ENCODE results near the gene PRIM1. TPM values are rescaled to one million over a fixed set of nuclear protein-coding genes. Genes with fewer than 3 reads are reported as not detected.

Gene PRIM1
- total RNA-seq, 1 donor = 5.8 TPM

DNA sequence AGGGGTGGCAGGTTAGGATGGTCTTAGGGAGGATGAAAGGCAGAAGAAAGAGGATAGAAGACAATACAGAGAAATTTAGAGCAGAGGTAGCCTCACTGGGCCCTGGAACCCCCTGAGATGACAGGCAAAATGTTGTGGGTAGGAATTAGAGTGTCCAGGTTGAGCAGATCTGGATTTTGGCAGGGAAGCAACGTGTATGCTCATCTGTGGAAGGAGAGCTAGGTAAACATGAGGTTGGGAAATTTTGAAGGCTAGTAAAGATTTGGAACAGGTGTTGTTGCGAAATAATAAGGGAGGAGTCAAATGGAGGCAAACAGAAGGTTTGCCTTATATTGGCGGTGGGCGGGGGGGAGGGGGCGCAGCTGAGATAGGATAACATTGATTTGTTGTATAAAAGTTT lies 16.3 kb upstream of the PRIM1 start:
- no peaks in the 10 kb centered on the region for H3K27me3 ChIP-seq (ENCODE audit: insufficient read depth, low read length)
- H3K9me3 ChIP-seq (ENCODE audit: low read depth, low read length) = no peaks in the 10 kb centered on the region
- no peaks in the 10 kb centered on the region for H3K79me2 ChIP-seq (ENCODE audit: insufficient read depth, low read length)
- no peak overlapping the region for H2AFZ ChIP-seq (ENCODE audit: low read length)
- H3K4me1 ChIP-seq (ENCODE audit: insufficient read depth, low read length) = peaks cover 6% of the 10 kb centered on the region
- no peaks in the 10 kb centered on the region for H3K36me3 ChIP-seq (ENCODE audit: insufficient read depth, low read length)
- H3K4me3 ChIP-seq (ENCODE audit: insufficient read depth, low read length) = no peak overlapping the region
- H4K20me1 ChIP-seq (ENCODE audit: insufficient read depth, low read length) = no peaks in the 10 kb centered on the region
- no peak for DNase-seq (ENCODE audit: insufficient read length, low spot score, missing footprints)
- TF ChIP-seq, protein P1, sequence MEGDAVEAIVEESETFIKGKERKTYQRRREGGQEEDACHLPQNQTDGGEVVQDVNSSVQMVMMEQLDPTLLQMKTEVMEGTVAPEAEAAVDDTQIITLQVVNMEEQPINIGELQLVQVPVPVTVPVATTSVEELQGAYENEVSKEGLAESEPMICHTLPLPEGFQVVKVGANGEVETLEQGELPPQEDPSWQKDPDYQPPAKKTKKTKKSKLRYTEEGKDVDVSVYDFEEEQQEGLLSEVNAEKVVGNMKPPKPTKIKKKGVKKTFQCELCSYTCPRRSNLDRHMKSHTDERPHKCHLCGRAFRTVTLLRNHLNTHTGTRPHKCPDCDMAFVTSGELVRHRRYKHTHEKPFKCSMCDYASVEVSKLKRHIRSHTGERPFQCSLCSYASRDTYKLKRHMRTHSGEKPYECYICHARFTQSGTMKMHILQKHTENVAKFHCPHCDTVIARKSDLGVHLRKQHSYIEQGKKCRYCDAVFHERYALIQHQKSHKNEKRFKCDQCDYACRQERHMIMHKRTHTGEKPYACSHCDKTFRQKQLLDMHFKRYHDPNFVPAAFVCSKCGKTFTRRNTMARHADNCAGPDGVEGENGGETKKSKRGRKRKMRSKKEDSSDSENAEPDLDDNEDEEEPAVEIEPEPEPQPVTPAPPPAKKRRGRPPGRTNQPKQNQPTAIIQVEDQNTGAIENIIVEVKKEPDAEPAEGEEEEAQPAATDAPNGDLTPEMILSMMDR (IDR thresholded peaks at IDR 0.05; ENCODE audit: extremely low read depth, low read depth, low read length) = no peak
- H3K4me2 ChIP-seq (ENCODE audit: insufficient read depth, low read length) = no peak overlapping the region
- H3K27ac ChIP-seq (ENCODE audit: low read depth, low read length) = no peak overlapping the region

DNA sequence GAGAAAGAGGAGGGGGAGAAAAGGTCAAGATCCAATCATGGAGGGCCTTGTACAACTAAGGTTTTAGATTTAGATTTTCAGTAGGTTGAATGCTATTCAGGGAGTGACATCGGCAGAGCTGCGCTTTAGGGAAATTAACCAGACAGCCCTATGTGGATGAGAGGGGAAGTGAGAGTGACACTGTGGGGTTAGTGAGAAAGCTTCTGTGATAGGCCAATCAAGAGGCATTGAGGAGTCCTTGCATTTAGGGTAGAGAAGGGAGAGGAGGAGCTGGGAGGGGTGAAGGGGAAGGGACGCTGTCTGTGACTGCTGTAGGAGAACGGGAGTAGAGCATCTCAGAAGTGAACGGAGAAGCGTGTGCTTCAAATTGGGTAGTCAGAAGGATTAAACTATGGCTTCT lies 14.4 kb upstream of the PRIM1 start:
- no peak for DNase-seq (ENCODE audit: insufficient read length, low spot score, missing footprints)
- no peaks in the 10 kb centered on the region for H4K20me1 ChIP-seq (ENCODE audit: insufficient read depth, low read length)

DNA sequence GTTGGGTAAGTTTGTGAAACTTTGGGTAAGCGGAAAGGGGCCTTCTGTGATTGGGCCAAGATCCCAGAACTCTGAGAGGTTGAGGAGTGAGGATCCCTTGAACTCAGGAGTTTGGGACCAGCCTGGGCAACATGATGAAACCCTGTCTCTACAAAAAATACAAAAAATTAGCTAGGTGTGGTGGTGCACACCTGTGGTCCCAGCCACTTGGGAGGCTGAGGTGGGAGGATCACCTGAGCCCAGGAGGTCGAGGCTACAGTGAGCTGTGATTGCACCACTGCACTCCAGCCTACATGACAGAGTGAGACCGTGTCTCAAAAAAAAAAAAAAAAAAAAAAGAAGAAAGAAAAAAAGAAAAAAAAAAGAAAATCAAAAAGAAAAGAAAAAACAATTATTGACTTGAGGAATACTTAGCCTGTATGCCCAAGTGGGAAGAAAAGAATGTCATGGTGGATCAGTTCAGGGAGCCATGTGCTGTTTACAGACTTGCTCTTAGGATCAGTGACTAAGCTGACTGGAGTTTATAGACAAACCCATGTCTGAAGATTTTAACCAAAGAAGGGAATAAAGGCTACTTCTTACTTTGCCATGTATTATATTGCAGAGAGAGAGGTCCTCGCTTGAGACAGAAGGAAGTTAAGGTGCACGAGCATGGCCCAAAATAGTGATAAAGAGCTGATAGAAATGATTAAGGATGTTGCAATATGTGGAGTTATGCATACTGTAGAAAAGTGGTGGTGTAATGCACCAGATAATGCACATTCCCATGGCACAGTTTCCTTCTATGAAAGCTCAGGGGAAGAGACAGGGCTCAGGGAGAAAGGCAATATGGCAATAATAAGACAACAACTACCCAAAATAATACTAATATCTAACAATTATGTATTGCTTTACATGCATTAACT lies 11.9 kb upstream of the PRIM1 start:
- DNase-seq (ENCODE audit: insufficient read length, low spot score, missing footprints) = no peak
- H3K4me3 ChIP-seq (ENCODE audit: insufficient read depth, low read length) = no peak overlapping the region
- no peaks in the 10 kb centered on the region for H3K36me3 ChIP-seq (ENCODE audit: insufficient read depth, low read length)
- peak overlapping the region; percentile 35 for H2AFZ ChIP-seq (ENCODE audit: low read length)
- TF ChIP-seq, protein P1 (IDR thresholded peaks at IDR 0.05; ENCODE audit: extremely low read depth, low read depth, low read length) = no peak
- no peaks in the 10 kb centered on the region for H3K27me3 ChIP-seq (ENCODE audit: insufficient read depth, low read length)
- no peaks in the 10 kb centered on the region for H4K20me1 ChIP-seq (ENCODE audit: insufficient read depth, low read length)
- no peak overlapping the region for H3K27ac ChIP-seq (ENCODE audit: low read depth, low read length)
- H3K79me2 ChIP-seq (ENCODE audit: insufficient read depth, low read length) = no peaks in the 10 kb centered on the region
- H3K4me2 ChIP-seq (ENCODE audit: insufficient read depth, low read length) = no peak overlapping the region
- H3K4me1 ChIP-seq (ENCODE audit: insufficient read depth, low read length) = peaks cover 6% of the 10 kb centered on the region
- no peaks in the 10 kb centered on the region for H3K9me3 ChIP-seq (ENCODE audit: low read depth, low read length)

More for the DNA sequence above, 14.4 kb upstream of the PRIM1 start:
- H3K27me3 ChIP-seq (ENCODE audit: insufficient read depth, low read length) = no peaks in the 10 kb centered on the region
- no peak overlapping the region for H3K4me2 ChIP-seq (ENCODE audit: insufficient read depth, low read length)
- H3K4me1 ChIP-seq (ENCODE audit: insufficient read depth, low read length) = peaks cover 6% of the 10 kb centered on the region
- no peak overlapping the region for H3K4me3 ChIP-seq (ENCODE audit: insufficient read depth, low read length)
- TF ChIP-seq, protein P1 (IDR thresholded peaks at IDR 0.05; ENCODE audit: extremely low read depth, low read depth, low read length) = no peak
- no peak overlapping the region for H3K27ac ChIP-seq (ENCODE audit: low read depth, low read length)
- no peaks in the 10 kb centered on the region for H3K36me3 ChIP-seq (ENCODE audit: insufficient read depth, low read length)
- no peaks in the 10 kb centered on the region for H3K79me2 ChIP-seq (ENCODE audit: insufficient read depth, low read length)
- no peak overlapping the region for H2AFZ ChIP-seq (ENCODE audit: low read length)
- no peaks in the 10 kb centered on the region for H3K9me3 ChIP-seq (ENCODE audit: low read depth, low read length)

DNA sequence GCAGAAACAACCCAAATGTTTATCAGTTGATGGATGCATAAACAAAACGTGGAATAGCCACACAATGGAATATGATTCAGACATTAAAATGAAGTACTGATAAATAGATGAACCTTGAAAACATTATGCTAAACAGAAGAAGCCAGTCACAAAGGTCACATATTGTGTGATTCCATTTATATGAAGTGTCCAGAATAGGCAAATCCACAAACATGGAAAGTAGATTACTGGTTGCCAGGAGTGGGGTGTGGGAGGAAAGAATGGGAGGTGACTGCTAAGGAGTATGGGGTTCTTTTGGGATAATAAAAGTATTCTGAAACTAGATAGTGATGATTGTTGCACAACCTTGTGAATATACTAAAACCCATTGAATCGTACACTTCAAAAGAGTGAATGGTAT lies 9.7 kb upstream of the PRIM1 start:
- peaks cover 6% of the 10 kb centered on the region for H3K4me1 ChIP-seq (ENCODE audit: insufficient read depth, low read length)
- no peak overlapping the region for H2AFZ ChIP-seq (ENCODE audit: low read length)
- no peak overlapping the region for H3K27ac ChIP-seq (ENCODE audit: low read depth, low read length)
- peaks cover 4% of the 10 kb centered on the region for H3K9me3 ChIP-seq (ENCODE audit: low read depth, low read length)
- no peaks in the 10 kb centered on the region for H3K36me3 ChIP-seq (ENCODE audit: insufficient read depth, low read length)
- H3K4me2 ChIP-seq (ENCODE audit: insufficient read depth, low read length) = no peak overlapping the region
- TF ChIP-seq, protein P1 (IDR thresholded peaks at IDR 0.05; ENCODE audit: extremely low read depth, low read depth, low read length) = no peak
- DNase-seq (ENCODE audit: insufficient read length, low spot score, missing footprints) = no peak
- no peak overlapping the region for H3K4me3 ChIP-seq (ENCODE audit: insufficient read depth, low read length)
- H3K79me2 ChIP-seq (ENCODE audit: insufficient read depth, low read length) = no peaks in the 10 kb centered on the region
- no peaks in the 10 kb centered on the region for H3K27me3 ChIP-seq (ENCODE audit: insufficient read depth, low read length)
- no peaks in the 10 kb centered on the region for H4K20me1 ChIP-seq (ENCODE audit: insufficient read depth, low read length)
